HG02759 (cell line): ENCODE measurements around the gene TRIO.

Experiments
- ATAC-seq: cut with Tn5 transposase; IDR thresholded peaks from one replicate; pipeline ENCODE4 v1.9.1; 2021; ENCODE audit warnings: mild to moderate bottlenecking, moderate library complexity; ENCODE audit not compliant: unreplicated experiment

TRIO gene

DNA sequence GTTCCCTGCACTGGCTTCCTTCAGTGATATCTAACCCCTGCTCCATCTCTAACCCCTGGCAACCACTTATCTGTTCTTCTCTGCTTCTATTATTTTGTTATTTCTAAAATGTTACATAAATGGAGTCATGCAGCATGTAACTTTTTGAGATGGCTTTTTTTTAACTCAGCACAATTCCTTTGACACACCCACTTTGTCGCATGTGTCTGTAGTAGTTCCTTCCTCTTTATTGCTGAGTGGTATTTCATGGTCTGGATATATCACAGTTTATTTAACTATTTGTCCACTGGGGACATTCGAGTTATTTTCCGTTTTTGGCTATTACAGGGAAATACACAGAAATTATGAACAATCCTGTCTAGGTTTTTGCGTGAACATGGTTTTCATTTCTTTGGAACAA lies 200.2 kb downstream of the TRIO start:
- ATAC-seq, result no peak

DNA sequence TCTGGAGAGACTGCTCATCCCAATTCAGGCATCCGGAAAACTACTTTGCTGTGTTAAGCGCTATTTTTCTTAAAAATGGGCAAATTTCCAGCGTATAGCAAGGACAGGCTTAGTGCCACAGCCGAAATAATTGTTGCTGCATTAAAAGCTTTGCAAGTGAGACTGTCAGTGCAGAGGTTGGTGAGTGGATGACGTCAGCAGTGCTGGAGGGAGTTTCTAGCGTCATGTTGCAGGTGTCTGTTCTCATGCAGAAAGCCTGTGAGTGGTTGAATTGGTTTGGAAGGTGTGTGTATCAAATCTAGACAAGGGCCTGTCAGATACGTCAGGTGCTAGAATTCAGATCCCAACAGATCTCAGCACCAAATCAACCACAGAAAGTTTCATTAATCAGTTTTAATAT lies 204.4 kb downstream of the TRIO start:
- ATAC-seq, result no peak

DNA sequence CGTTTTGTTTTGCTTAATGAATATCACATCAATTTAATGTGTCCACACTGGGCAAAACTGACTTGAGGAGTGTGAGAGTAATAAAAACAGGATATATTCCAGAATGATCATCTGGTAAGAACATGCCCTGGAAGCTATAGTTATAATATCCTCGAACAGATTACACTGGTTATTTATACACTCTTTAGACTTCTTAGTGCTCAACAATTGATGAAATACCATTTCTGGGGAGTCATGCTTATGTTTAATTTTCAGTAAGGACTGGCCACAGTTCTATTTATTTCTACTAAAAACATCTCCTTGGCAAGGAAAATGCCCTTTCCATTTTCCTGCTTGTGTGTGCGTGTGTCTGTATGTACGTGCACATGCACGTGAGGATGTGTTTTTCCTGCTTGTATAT lies 205.0 kb downstream of the TRIO start:
- no peak for ATAC-seq

DNA sequence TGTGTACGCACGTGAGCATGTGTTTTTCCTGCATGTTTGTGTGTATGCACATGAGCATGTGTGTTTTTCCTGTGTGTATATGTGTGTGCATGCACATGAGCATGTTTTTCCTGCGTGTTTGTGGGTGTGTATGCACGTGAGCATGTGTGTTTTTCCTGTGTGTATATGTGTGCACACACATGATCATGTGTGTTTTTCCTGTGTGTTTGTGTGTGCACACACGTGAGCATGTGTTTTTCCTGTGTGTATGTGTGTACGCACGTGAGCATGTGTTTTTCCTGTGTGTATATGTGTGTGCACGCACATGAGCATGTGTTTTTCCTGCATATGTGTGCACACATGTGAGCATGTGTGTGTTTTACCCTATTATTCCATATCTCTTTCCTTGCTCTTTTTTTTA lies 205.9 kb downstream of the TRIO start:
- no peak for ATAC-seq

DNA sequence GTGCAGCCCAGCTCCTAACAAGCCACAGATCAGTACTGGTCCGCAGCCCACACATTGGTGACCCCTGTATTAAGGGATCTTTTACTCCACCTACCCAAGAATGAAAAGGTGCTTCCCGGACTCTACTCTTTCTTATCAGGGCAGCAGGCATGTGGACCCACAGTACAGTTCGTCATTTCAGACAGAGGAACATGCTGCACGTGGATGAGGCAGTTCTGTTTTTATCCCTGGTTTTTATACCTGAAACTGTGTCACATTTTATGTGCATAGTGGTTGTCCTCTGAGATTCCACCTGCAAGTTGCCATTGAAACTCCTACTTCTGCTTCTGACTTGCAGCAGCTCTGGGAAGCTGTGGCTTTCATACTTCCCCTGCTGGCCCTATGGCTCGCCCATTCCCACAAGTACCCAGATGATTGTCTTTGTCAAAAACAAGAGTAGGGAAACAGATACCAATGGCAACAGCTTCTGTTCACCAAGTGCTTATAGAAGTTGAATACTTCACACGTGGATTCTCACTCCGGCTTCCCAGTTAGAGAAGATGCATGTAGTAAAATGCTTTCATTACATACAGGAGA lies 208.0 kb downstream of the TRIO start:
- no peak for ATAC-seq

DNA sequence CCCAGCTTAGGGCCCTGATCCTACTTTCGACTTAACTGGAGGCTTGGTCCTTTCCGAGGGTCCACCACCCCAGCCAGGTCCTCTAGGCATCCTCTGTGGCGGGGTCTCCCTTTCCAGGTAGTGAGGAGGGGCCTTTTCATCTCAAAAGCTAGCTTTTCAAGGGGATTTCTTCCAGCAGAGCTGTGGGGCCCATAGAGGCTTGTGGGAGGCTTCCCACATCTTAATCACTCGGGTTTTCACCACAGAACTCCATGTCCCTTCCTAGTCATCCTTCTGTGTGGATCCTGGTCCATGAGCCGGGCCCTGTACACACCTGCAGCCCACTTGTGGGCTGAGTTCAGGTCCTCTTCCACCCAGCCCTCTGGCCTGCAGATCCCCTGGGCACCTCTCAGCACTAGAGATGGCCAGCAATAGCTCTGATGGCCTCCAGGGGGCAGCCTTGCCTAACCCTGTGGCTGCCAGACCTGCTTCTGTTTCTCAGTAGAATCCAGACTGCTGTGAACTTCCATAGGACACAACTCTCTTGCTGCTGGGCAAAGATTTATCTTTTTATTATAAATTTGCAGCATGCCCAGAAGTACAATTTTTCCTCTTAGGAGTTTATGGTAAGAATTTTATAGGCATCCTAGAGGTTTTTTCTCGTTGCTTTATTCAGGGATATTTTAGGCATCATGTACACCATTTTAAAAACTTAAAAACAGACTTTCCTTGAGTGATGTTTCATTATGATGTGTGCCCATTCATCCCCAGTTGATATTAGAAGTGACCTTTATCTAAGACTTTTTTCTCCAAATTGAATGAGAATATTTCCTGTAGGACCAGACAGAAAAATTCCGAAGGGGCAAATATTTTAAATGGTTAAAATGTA lies 208.9 kb downstream of the TRIO start:
- peak; percentile 92 for ATAC-seq

DNA sequence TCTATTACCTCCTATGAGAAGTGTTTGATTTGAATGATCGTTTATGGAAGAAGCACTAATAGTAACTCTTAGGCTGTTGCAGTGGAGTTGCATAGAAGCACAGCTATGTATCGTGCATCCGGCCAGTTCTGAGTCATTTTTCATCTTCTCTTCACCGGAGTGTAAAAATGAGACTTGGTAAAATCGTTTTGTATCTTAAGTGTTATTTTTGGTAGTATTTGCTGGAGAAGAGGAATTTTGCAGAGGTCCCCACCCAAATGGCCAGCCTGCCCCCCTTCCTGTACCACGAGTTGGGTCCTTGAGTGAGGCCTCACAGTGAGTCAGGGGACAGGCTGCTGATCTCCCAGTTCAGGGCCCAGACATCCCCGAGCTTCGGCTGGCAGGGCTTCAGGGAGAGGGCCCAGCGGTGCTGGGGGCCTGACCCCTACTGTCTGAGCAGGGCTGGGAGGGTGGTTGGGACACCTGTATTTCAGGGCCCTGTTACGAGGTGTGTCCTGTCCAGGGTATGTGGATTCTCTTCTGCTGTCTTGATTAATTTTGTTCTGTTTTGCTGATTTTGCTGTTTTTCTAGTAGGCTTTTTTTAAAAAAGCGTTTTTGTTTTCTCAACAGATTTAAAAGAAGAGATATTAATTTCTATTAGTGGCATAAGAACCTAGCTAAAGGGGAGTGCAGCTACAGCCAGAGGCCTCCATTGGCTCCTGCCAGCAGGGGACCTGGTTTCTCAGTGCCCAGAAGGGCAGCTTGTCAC lies 210.8 kb downstream of the TRIO start:
- no peak for ATAC-seq

DNA sequence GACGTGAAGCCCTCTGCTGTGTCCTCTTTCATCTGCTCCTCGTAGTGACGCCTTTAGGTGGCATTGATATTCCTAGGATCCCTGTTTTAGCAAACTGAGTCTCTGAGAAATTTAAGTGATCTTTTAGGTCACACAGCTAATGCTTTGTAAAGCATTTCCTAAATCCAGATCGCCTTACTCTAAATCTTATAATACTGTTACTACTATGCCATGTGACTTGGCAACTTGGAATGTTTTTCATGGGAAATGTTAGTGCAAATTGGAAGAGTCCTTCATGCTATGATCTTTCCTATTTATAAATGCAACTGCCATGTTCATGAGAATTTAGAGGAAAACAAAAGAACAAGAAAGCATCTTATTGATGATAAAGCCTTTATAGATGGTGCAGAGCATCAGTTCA lies 212.2 kb downstream of the TRIO start:
- no peak for ATAC-seq

DNA sequence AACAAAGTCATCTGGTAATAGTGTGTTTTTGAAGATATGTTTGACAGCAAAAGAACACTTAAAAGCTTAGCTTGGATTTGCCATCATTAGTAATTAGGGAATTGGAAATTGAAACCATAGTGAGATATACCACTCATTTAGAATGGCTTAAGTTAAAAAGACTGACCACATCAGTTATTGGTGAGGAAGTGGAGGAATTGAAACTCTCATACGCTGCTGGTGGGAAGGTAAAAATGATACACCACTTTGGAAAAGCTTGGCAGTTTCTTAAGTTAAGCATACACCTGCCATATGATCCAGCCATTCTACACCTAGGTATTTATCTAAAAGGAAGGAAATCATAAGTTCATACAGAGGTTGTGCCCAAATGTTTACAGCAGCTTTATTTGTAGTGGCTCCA lies 213.2 kb downstream of the TRIO start:
- ATAC-seq, result no peak

DNA sequence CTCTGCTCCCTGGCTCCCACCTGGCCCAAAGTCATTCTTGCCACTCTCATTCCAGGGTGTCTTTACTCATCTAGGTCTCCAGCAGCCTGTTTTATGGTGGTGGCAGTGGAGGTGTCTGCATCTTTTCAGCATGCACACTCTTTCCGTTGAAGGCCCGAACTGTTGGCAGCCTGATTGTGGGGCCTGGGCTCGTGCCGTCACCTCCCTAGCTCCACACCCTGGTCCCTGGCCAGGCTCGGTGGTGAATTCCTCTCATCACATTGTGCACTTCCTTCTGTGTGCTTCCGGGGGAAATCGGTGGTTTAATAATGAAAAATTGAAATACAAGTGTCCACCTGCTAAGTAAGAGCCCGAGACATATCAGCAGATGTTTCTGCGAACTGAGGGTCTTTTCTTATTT lies 214.3 kb downstream of the TRIO start:
- ATAC-seq, result no peak

DNA sequence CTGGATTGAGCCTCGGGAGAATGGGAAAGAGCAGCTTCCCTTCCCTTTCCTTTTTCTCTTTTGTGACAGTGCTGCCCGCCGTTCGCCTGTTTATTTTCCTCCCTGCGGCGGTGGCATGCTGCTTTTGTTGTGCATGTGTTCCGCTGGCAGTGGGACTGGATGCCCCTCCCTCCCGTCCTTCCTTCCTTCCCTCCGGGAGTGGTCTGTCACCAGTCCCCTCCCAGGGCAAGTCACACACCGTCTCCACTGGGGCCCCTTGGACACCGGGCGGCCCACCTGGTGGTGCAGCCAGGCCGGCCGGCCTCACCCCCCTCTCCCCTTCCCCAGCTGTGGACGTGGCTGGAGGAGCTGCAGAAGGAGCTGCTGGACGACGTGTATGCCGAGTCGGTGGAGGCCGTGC lies 214.7 kb downstream of the TRIO start:
- no peak for ATAC-seq

DNA sequence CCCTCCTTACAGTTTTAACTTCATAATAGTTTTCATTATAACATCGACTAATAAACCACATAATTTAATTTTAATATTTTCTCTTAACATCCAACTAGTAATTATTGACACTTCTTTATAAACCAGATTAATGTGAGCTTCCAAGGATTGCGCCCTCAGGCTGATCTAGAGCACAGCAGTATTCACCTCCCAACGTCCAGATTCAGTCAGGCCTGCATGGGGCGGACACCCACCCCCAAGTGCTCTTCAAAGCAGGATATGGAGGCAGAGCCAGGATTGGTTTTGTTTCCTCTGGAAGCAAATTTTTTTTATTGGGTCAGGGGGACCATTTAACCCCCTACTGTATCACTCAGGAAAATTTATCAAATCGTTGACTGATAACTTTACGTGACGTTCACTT lies 215.4 kb downstream of the TRIO start:
- ATAC-seq, result no peak

DNA sequence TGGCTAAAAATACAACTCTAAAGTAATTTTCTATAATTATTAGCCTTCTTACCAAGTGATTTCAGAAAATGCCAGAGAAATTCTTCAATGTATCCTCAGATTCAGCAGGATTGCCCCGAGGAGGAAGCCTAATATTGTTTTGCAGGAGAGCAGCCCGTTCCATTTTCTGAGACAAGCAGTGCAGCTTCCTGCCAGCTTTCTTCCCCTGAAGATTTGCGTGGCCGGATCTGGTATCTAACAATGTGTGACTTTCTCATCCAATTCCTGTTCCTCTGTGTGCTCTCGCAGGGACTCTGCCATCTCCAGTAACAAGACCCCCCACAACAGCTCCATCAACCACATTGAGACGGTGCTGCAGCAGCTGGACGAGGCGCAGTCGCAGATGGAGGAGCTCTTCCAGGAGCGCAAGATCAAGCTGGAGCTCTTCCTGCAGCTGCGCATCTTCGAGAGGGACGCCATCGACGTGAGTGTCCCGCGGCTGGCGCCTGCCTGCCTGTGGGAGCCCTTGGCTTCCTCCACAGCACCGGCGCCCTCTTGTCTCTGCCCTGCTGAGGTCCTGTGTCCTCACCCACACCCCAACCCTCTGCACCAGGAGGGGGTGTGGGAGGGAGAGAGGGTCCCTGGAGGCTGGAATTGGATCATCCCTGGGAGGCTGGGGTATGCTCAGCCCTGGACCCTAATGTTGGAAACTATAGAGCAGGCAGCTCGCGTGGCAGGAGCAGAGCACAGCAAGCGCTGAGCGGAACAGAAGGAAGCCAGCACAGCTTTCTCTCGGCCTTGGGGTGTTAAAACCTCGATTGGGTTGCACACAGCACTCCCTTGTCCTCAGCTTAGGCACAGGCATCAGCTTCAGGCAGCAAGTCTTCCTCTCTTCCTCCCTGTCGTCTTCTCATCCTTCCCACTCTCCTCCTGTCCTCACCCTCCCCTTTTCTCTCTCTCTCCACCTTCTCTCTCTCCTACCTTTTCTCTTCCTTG lies 216.2 kb downstream of the TRIO start:
- no peak for ATAC-seq

DNA sequence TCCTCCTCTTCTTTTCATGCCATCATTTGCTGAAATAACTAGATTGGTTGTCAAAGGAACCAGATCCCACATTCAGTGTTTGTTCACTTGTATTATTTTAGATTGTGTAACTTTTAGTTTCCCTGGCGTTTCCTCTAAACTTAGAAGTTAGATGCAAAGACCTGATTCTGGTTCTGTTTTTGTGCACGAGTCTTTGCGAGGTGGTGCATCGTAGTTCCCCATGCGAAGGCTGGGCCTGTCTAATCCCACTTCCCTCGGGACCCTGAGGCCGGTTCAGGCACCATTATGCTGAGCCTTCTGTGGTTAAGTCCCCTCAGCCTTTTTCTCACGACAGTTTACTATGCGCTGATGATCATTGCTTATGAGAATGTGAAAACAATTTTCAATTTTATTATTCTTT lies 219.3 kb downstream of the TRIO start:
- ATAC-seq, result no peak

DNA sequence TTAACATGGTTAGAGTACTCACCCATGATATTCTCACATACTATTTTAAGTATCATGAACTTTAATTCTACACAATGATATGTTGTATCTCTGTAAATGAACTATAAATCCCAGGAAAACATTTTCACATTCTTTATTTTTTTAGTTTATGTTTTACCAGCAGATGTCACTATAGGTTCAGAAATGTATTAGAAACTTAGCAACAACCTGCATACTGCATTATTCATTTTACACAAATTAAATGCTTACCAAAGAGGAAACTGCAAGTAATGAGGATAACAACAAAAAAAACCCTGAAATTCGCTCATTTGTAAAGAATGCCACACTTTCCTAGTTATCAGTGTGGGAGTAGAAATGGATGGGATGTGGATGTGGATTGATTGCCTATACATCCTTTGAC lies 221.0 kb downstream of the TRIO start:
- ATAC-seq, result no peak

DNA sequence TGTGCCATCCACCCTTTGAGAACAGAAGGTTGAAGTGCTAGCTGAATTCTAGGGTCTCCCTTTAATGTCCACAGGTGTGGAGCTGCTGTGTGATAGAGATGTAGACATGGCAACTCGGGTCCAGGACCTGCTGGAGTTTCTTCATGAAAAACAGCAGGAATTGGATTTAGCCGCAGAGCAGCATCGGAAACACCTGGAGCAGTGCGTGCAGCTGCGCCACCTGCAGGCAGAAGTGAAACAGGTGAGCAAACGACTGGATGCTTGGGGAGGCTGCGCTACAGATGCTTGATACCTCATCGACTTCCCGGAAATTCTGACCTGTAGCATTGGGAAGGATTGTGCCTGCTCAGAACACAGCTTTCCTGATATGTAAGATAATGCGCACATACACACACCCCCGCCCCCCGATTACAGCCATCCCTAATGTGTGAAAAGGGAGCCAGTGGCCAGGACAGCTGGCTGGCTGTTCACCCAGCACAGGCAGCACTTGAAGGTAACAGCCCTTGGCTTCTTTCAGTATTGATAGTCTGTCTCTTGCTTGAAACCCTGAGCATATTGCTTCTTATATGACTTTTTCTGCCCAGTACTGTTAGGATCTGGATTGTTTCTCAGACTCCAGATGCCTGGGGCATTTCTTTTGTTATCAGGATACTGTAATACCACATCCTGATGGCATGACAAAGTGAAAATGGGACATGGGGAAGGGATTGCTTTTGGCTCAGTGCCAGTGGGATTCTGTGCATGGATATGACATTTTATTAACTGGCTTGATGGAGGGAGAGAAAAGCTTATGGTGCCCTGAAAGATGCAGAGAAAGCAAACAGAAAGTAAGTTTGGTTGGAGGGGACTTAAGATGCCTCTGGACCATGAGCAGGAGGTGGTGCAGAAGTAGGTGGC lies 221.7 kb downstream of the TRIO start:
- no peak for ATAC-seq

DNA sequence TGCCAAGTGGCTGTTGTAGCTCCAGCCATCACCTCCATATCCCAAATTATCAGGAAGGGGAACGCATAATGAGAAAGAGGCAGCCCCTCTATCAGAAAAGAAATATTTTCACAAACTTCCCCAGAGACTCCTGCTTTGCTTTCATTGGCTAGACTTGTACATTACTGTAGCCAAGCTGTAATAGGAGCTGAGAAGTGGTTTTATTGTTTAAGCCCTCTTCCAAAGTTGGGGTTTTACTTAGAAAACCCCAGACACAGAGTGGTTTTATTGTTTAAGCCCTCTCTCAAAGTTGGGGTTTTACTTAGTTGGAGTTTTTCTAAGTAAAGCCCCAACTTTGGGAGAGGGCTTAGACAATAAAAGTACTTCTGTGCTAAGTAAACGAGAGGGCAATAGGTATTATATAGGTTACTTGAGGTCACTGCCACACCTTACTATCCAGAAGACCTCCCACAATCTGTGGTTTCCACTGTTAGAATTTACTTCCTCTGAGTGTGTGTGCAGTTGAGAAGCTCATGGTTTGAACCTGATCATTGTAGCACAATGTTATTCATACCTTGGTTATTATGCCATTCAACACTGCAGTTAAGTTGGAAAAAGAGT lies 222.8 kb downstream of the TRIO start:
- ATAC-seq, result no peak

DNA sequence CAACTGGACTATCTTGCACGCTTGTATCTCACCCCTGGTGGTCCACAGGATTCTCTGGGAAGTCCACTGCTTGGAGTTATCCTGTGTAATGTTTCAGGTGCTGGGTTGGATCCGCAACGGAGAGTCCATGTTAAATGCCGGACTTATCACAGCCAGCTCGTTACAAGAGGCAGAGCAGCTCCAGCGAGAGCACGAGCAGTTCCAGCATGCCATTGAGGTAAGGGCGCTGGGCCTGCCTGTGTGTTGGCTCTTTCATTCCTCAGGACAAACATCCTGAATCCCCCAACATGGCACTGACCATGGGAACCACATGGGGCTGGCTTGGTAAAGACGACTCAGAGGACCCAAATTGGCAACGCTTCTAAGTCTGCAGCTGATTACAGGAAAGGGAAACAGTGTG lies 223.6 kb downstream of the TRIO start:
- ATAC-seq, result no peak

DNA sequence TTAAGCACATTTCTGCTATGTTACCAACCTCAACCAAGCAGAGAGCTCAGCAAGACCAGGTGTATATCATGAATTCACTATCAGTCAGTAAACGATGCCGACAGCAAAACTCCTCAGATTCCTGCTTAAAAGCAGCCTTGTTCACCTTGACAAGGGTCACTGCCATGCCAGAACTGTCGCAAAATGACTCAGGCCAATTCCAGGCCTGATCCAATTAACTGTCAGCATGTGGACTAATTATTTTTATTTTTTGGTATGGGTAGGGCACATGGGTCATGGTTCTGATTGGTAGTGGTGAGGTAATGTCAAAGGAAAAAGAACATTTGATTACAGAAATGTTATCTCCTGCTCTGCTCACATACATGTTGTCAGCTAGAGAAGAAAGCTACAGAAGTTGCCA lies 224.2 kb downstream of the TRIO start:
- ATAC-seq, result no peak
